Neural cell (in vitro differentiated cells): ENCODE data around the gene PAIP2. TPM values are rescaled to one million over a fixed set of nuclear protein-coding genes. Genes with fewer than 3 reads are reported as not detected.

ENCODE experiments used
- H2AFZ ChIP-seq: fragments of 200-600, 300-800 bp; sonication (generic), shearing (Covaris generic); 2 replicates; pipeline ENCODE4 v1.6.0; 2014; ENCODE audit warnings: low read depth, mild to moderate bottlenecking, antibody characterized with exemption, low read length, moderate library complexity
- H3F3A ChIP-seq: fragments of 200-600 bp; shearing (Covaris generic); 2 replicates; pipeline ENCODE4 v1.6.1; 2016; ENCODE audit warnings: mild to moderate bottlenecking, moderate library complexity, mixed read lengths, antibody characterized with exemption, low read length; ENCODE audit not compliant: insufficient read depth, poor library complexity, severe bottlenecking
- H3K27ac ChIP-seq: fragments of 200-600, 300-800 bp; sonication (generic), shearing (Covaris generic); 2 replicates; pipeline ENCODE4 v1.5.1; 2014; ENCODE audit warnings: mild to moderate bottlenecking, low read length, moderate library complexity
- H3K27me3 ChIP-seq: fragments of 300-800, 200-600 bp; sonication (generic), shearing (Covaris generic); 2 replicates; pipeline ENCODE4 v1.6.0; 2014; ENCODE audit warnings: mild to moderate bottlenecking, low read depth, low read length, moderate library complexity; ENCODE audit not compliant: insufficient read depth
- H3K36me3 ChIP-seq: fragments of 300-800, 200-600 bp; sonication (generic), shearing (Covaris generic); 2 replicates; pipeline ENCODE4 v1.5.1; 2014; ENCODE audit warnings: mild to moderate bottlenecking, antibody characterized with exemption, low read length, moderate library complexity; ENCODE audit not compliant: insufficient read depth
- H3K4me2 ChIP-seq: fragments of 300-800, 200-600 bp; sonication (generic), shearing (Covaris generic); 2 replicates; pipeline ENCODE4 v1.6.0; 2014; ENCODE audit warnings: mild to moderate bottlenecking, low read length
- H3K4me3 ChIP-seq: fragments of 300-800, 200-600 bp; sonication (generic), shearing (Covaris generic); 2 replicates; pipeline ENCODE4 v1.5.1; 2014; ENCODE audit warnings: mild to moderate bottlenecking, low read length, moderate library complexity
- H3K79me2 ChIP-seq: fragments of 200-600 bp; shearing (Covaris generic); replicated peaks from 2 replicates; pipeline ENCODE4 v1.6.0; 2014; ENCODE audit warnings: mild to moderate bottlenecking, low read length, moderate library complexity; ENCODE audit not compliant: insufficient read depth
- H3K9ac ChIP-seq: fragments of 300-800, 200-600 bp; sonication (generic), shearing (Covaris generic); 2 replicates; pipeline ENCODE4 v1.6.1; 2016; ENCODE audit warnings: mild to moderate bottlenecking, low read length, mixed read lengths
- H3K9me2 ChIP-seq: fragments of 200-600 bp; shearing (Covaris generic); 2 replicates; pipeline ENCODE4 v1.6.1; 2016; ENCODE audit warnings: mild to moderate bottlenecking, low read length, mixed read lengths; ENCODE audit not compliant: insufficient read depth
- H3K9me3 ChIP-seq: fragments of 200-600, 300-800 bp; sonication (generic), shearing (Covaris generic); 2 replicates; pipeline ENCODE4 v1.6.1; 2016; ENCODE audit warnings: mild to moderate bottlenecking, mixed run types, low read length, moderate library complexity, mixed read lengths
- H4K20me1 ChIP-seq: fragments of 200-600 bp; shearing (Covaris generic); 2 replicates; pipeline ENCODE4 v1.6.1; 2016; ENCODE audit warnings: mild to moderate bottlenecking, mixed run types; ENCODE audit not compliant: insufficient read depth
- EP300 ChIP-seq: fragments of 450-650 bp; conservative IDR thresholded peaks from 2 replicates; pipeline ENCODE4 v1.6.1; 2014; ENCODE audit warnings: antibody characterized with exemption, mild to moderate bottlenecking, moderate library complexity; ENCODE audit not compliant: poor library complexity, severe bottlenecking
- EZH2 ChIP-seq: fragments of 200-600, 300-800 bp; shearing (Covaris generic), sonication (generic); IDR thresholded peaks from 2 replicates; pipeline ENCODE4 v1.6.1; 2014; ENCODE audit warnings: antibody characterized with exemption, low read length, borderline replicate concordance, mild to moderate bottlenecking; ENCODE audit not compliant: insufficient read depth, poor library complexity, severe bottlenecking
- MXI1 ChIP-seq: fragments of 450-650 bp; conservative IDR thresholded peaks from 2 replicates; pipeline ENCODE4 v1.6.1; 2014; ENCODE audit warnings: antibody characterized with exemption, mild to moderate bottlenecking; ENCODE audit not compliant: poor library complexity, severe bottlenecking
- POLR2AphosphoS5 ChIP-seq: IDR thresholded peaks from 2 replicates; pipeline ENCODE4 v1.6.1; 2012
- RAD21 ChIP-seq: fragments of 450-650 bp; conservative IDR thresholded peaks from 2 replicates; pipeline ENCODE4 v1.6.1; 2014; ENCODE audit warnings: antibody characterized with exemption, mild to moderate bottlenecking, moderate library complexity
- SMC3 ChIP-seq: fragments of 450-650 bp; conservative IDR thresholded peaks from 2 replicates; pipeline ENCODE4 v1.6.1; 2014; ENCODE audit warnings: antibody characterized with exemption, mild to moderate bottlenecking, moderate library complexity; ENCODE audit not compliant: poor library complexity
- TAF1 ChIP-seq: IDR thresholded peaks from 2 replicates; pipeline ENCODE4 v1.6.1; 2012; ENCODE audit warnings: low read depth
- polyA plus RNA-seq: library from polyadenylated mRNA; depleted of rRNA; stranded (reverse); fragments of >200 nt; gene quantifications from 2 replicates; pipeline ENCODE4 v1.2.3, GENCODE V29; 2014
- small RNA-seq, 3 experiments: library from RNA; depleted of rRNA; stranded (forward); fragments of <200 nt; gene quantifications; one replicate each; pipeline ENCODE3, GENCODE V24; 2012
- TF ChIP-seq, protein P1 (sequence below): IDR thresholded peaks from 2 replicates; pipeline ENCODE4 v1.6.1; 2012; ENCODE audit warnings: borderline replicate concordance
- TF ChIP-seq, protein P2 (sequence below): fragments of 450-650 bp; IDR thresholded peaks from 2 replicates; pipeline ENCODE4 v1.5.1; 2014; ENCODE audit warnings: antibody characterized with exemption, mild to moderate bottlenecking, moderate library complexity; ENCODE audit not compliant: poor library complexity, severe bottlenecking

PAIP2 gene
- polyA plus RNA-seq, 1 donor from 2014 or later, result 201 TPM

DNA sequence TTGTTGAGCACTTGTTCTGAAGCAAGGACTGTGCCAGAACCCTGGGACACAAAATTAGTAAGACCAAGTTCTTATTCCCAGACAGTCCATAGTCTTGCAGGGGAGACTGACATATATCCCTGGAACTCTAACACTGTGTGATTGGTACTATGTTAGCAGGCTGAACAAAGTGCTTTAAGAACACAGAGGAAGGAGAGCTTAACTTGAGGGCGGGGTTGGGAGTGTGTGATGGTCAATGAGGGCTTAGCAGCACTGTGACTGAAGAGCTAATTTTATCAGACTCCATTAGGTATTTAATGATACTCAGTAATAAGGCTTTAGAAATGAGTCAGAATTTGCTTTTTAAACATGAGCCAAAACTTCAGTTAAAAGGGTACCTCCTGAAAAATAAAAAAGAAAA is 77.1 kb downstream of the PAIP2 start:
- Histone ChIP-seq H4K20me1 (no peaks in the 10 kb centered on the region), H3K27me3 (no peaks in the 10 kb centered on the region), H3K27ac (no peak overlapping the region), H3K79me2 (no peaks in the 10 kb centered on the region), H3K4me3 (no peak overlapping the region), H3K9ac (no peak overlapping the region), H2AFZ (no peak overlapping the region), H3K36me3 (peaks cover 4% of the 10 kb centered on the region), H3K9me3 (no peaks in the 10 kb centered on the region), H3K9me2 (no peaks in the 10 kb centered on the region), H3K4me2 (no peak overlapping the region), H3F3A (no peaks in the 10 kb centered on the region)
- TF ChIP-seq TAF1 (no peak), MXI1 (no peak), SMC3 (no peak), EP300 (no peak), POLR2AphosphoS5 (no peak), RAD21 (no peak), EZH2 (no peak)
- TF ChIP-seq, protein P1, sequence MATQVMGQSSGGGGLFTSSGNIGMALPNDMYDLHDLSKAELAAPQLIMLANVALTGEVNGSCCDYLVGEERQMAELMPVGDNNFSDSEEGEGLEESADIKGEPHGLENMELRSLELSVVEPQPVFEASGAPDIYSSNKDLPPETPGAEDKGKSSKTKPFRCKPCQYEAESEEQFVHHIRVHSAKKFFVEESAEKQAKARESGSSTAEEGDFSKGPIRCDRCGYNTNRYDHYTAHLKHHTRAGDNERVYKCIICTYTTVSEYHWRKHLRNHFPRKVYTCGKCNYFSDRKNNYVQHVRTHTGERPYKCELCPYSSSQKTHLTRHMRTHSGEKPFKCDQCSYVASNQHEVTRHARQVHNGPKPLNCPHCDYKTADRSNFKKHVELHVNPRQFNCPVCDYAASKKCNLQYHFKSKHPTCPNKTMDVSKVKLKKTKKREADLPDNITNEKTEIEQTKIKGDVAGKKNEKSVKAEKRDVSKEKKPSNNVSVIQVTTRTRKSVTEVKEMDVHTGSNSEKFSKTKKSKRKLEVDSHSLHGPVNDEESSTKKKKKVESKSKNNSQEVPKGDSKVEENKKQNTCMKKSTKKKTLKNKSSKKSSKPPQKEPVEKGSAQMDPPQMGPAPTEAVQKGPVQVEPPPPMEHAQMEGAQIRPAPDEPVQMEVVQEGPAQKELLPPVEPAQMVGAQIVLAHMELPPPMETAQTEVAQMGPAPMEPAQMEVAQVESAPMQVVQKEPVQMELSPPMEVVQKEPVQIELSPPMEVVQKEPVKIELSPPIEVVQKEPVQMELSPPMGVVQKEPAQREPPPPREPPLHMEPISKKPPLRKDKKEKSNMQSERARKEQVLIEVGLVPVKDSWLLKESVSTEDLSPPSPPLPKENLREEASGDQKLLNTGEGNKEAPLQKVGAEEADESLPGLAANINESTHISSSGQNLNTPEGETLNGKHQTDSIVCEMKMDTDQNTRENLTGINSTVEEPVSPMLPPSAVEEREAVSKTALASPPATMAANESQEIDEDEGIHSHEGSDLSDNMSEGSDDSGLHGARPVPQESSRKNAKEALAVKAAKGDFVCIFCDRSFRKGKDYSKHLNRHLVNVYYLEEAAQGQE, result no peak
- TF ChIP-seq, protein P2, sequence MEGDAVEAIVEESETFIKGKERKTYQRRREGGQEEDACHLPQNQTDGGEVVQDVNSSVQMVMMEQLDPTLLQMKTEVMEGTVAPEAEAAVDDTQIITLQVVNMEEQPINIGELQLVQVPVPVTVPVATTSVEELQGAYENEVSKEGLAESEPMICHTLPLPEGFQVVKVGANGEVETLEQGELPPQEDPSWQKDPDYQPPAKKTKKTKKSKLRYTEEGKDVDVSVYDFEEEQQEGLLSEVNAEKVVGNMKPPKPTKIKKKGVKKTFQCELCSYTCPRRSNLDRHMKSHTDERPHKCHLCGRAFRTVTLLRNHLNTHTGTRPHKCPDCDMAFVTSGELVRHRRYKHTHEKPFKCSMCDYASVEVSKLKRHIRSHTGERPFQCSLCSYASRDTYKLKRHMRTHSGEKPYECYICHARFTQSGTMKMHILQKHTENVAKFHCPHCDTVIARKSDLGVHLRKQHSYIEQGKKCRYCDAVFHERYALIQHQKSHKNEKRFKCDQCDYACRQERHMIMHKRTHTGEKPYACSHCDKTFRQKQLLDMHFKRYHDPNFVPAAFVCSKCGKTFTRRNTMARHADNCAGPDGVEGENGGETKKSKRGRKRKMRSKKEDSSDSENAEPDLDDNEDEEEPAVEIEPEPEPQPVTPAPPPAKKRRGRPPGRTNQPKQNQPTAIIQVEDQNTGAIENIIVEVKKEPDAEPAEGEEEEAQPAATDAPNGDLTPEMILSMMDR, result no peak

Small RNA genes within 50 kb of the gene (small RNA-seq; reads per million reads assigned to genes)
- gene RNA5SP195, result 0 reads per million in 3 experiments

Other genes starting within 250 kb of the PAIP2 start
- 4.7 and 72.2 TPM in 2 replicates for gene SIL1, start 143.5 kb upstream of the PAIP2 start, polyA plus RNA-seq
- gene MATR3, start 48.1 kb upstream of the PAIP2 start, polyA plus RNA-seq, result 920 and 1,016 TPM in 2 replicates
- gene SLC23A1, start 41.4 kb downstream of the PAIP2 start, polyA plus RNA-seq, result not detected in 2 replicates
- gene MZB1, start 48.1 kb downstream of the PAIP2 start, polyA plus RNA-seq, result not detected in 2 replicates
- 0.74 and 1.2 TPM in 2 replicates for gene PROB1, start 53.2 kb downstream of the PAIP2 start, polyA plus RNA-seq
- 2.3 and 6.7 TPM in 2 replicates for gene SPATA24, start 62.2 kb downstream of the PAIP2 start, polyA plus RNA-seq
- 40.2 and 44.4 TPM in 2 replicates for gene DNAJC18, start 97.7 kb downstream of the PAIP2 start, polyA plus RNA-seq
- gene ECSCR, start 120.9 kb downstream of the PAIP2 start, polyA plus RNA-seq, result not detected in 2 replicates
- gene SMIM33, start 129.2 kb downstream of the PAIP2 start, polyA plus RNA-seq, result not detected in 2 replicates
- gene STING1, start 140.9 kb downstream of the PAIP2 start, polyA plus RNA-seq, result 0.12 TPM in 1 of 2 replicates, not detected in the other
- 110 and 118 TPM in 2 replicates for gene UBE2D2, start 219.5 kb downstream of the PAIP2 start, polyA plus RNA-seq